Measurements from ENCODE around the gene CLDN34. TPM values are rescaled to one million over a fixed set of nuclear protein-coding genes. Genes with fewer than 3 reads are reported as not detected.

The CLDN34 gene, protein sequence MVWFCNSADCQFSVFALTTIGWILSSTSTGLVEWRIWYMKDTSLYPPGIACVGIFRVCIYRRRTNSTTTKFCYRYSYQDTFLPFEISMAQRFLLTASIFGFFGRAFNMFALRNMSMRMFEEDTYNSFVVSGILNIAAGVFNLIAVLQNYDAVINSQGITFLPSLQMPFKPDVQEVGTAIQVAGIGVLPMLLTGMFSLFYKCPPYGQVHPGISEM
- total RNA-seq = under 1 TPM in 1 of 9 donors, not detected in 8; 0.25 TPM
- polyA plus RNA-seq = under 1 TPM in 1 of 3 donors, not detected in 2; 0.13 TPM
- long read RNA-seq, donor 1 = 0 reads
- long read RNA-seq, donor 2 = 0 reads
- long read RNA-seq, donor 3 = 0 reads
- long read RNA-seq, donor 4 = 0 reads
- long read RNA-seq, donor 5 = 0 reads
- long read RNA-seq, donor 6 = 0 reads
- long read RNA-seq, donor 7 = 0 reads
- long read RNA-seq, donor 8 = 0 reads
- long read RNA-seq, donor 9 = 0 reads
- long read RNA-seq, donor 10 = 0 reads

DNA sequence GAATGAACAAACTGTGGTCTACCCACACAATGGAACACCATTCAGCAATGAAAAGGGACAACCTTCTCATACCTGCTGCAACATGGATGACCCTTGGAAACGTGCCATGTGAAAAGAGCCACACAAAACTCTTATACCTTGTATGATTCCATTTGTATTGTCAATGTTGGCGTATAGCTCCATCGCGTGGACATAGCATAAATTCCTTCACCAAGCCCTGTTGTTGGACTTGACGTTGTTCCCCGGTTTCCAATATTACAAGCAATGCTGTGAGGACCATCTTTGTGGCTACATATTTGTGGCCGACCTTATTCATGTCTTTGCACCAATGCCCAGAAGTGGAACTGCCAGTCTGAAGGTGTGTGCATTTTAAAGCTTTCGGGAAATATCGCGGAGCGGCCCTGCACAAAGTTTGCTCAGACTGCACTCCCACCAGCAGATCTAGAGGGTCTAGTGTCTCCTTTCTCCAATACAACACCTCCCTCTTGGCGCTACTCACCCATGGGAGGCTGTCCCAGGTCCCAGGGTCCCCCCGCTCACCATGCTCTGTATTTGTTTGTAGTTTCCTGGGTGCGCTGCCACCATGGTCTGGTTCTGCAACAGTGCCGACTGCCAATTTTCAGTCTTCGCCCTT, at the start of gene CLDN34:
CLDN34 (plus strand) TSS at position 584 of the 634 bp plus-strand sequence; CDS start at position 584, 0 bp downstream.
- WGBS, 4 donors = 85 to 94% (median 90%) methylated on average over 15 to 16 of the region's 16 CpGs
- TF ChIP-seq, protein P1, sequence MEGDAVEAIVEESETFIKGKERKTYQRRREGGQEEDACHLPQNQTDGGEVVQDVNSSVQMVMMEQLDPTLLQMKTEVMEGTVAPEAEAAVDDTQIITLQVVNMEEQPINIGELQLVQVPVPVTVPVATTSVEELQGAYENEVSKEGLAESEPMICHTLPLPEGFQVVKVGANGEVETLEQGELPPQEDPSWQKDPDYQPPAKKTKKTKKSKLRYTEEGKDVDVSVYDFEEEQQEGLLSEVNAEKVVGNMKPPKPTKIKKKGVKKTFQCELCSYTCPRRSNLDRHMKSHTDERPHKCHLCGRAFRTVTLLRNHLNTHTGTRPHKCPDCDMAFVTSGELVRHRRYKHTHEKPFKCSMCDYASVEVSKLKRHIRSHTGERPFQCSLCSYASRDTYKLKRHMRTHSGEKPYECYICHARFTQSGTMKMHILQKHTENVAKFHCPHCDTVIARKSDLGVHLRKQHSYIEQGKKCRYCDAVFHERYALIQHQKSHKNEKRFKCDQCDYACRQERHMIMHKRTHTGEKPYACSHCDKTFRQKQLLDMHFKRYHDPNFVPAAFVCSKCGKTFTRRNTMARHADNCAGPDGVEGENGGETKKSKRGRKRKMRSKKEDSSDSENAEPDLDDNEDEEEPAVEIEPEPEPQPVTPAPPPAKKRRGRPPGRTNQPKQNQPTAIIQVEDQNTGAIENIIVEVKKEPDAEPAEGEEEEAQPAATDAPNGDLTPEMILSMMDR (IDR thresholded peaks at IDR 0.05) = no peak
- no peak for TF ChIP-seq POLR2A (IDR thresholded peaks at IDR 0.05)

DNA sequence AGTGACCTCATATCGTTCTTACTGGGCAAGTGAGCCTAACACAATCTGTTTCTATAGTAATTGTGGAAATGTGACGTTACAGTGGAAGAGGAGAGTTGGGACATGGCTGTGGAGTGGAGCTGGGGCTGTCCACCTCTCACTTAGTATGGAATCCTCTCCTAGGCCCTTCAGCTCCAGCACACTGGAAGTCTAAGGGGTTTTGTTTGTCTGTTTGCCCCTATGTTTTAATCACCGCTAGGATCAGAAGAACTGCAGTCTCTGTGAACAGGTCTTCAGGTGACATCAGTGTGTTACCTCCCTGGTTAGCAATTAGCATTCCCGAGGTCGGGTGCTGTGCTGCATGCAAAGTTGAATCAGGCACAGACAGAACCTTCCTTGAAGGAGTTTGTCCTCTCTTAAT, 49.3 kb upstream of the CLDN34 start:
- TF ChIP-seq POLR2A (IDR thresholded peaks at IDR 0.05) = no peak
- TF ChIP-seq, protein P1 (IDR thresholded peaks at IDR 0.05) = no peak
- no peak for DNase-seq
- no peak overlapping the region for H3K4me3 ChIP-seq
- H3K4me1 ChIP-seq (replicated peaks in 1 of 2) = no peaks in the 10 kb centered on the region
- no peaks in the 10 kb centered on the region for H3K36me3 ChIP-seq (replicated peaks in 1 of 2)
- H3K27ac ChIP-seq = no peak overlapping the region
- no peaks in the 10 kb centered on the region for H3K27me3 ChIP-seq
- no peaks in the 10 kb centered on the region for H3K9me3 ChIP-seq (replicated peaks in 1 of 3)
- WGBS, 4 donors = 83 to 95% (median 83%) methylated on average over 5 of the region's 5 CpGs
- intact Hi-C loops (cut with DNase I) = no loop called here

More for the DNA sequence above, at the start of gene CLDN34:
- no peak for DNase-seq
- no peaks in the 10 kb centered on the region for H3K4me1 ChIP-seq (replicated peaks in 1 of 2)
- no peak within 1 kb of the TSS for H3K27ac ChIP-seq
- peaks cover 9% of the 10 kb centered on the region for H3K27me3 ChIP-seq
- no peaks in the 10 kb centered on the region for H3K9me3 ChIP-seq (replicated peaks in 1 of 3)
- intact Hi-C loops (cut with DNase I) = no loop called here
- no peak within 1 kb of the TSS for H3K4me3 ChIP-seq
- H3K36me3 ChIP-seq (replicated peaks in 1 of 2) = no peaks in the 10 kb centered on the region

DNA sequence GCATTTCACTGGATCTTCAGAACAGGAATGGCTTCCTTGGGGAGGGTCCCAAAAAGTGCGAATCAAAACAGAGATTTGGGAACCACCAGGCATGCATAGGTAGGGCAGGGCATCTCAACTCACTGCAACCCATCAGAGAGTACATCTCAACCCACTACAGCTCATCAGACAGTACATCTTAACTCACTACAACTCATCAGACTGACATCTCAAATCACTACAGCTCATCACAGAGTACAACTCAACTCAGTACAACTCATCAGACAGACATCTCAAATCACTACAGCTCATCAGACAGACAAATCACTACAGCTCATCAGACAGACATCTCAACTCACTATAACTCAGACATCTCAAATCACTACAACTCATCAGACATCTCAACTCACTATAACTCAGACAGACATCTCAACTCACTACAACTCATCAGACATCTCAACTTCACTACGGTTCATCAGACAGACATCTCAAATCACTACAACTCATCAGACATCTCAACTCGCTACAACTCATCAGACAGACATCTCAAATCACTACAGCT, 47.5 kb upstream of the CLDN34 start:
- H3K27me3 ChIP-seq = no peaks in the 10 kb centered on the region
- no peaks in the 10 kb centered on the region for H3K4me1 ChIP-seq (replicated peaks in 1 of 2)
- 62 to 92% (median 80%) methylated on average over 2 to 3 of the region's 3 CpGs for WGBS, 4 donors
- DNase-seq = no peak
- TF ChIP-seq, protein P1 (IDR thresholded peaks at IDR 0.05) = no peak
- TF ChIP-seq POLR2A (IDR thresholded peaks at IDR 0.05) = no peak
- intact Hi-C loops (cut with DNase I) = no loop called here
- H3K27ac ChIP-seq = no peak overlapping the region
- H3K36me3 ChIP-seq (replicated peaks in 1 of 2) = no peaks in the 10 kb centered on the region
- H3K9me3 ChIP-seq (replicated peaks in 1 of 3) = no peaks in the 10 kb centered on the region
- H3K4me3 ChIP-seq = no peak overlapping the region

DNA sequence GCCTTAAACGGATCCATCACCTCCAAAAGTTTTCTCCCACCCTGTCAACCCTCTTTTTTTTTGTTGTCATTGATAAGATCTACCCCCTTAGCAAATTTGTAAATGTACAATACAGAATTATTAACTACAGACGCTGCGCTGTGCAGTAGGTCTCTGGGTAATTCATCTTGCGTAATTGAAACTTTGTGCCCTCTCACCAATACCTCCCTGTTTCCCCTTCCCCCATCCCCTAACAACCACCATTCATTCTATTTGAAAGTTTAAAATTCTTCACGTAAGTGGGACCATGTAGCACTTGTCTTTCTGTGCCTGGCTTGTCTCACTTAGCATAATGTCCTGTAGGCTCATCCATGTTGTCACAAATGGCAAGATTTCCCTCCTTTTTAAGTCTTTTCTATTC, 45.8 kb upstream of the CLDN34 start:
- H3K36me3 ChIP-seq (replicated peaks in 1 of 2) = no peaks in the 10 kb centered on the region
- 78 to 98% (median 88%) methylated on average over 5 of the region's 5 CpGs for WGBS, 4 donors
- TF ChIP-seq POLR2A (IDR thresholded peaks at IDR 0.05) = no peak
- TF ChIP-seq, protein P1 (IDR thresholded peaks at IDR 0.05) = no peak
- H3K27me3 ChIP-seq = no peaks in the 10 kb centered on the region
- intact Hi-C loops (cut with DNase I) = no loop called here
- DNase-seq = no peak
- H3K9me3 ChIP-seq (replicated peaks in 1 of 3) = no peaks in the 10 kb centered on the region
- H3K4me1 ChIP-seq (replicated peaks in 1 of 2) = no peaks in the 10 kb centered on the region
- no peak overlapping the region for H3K4me3 ChIP-seq
- H3K27ac ChIP-seq = no peak overlapping the region
